NCI-H2171 (cell line): Measurements from ENCODE around the gene LCE1C.

ENCODE experiments used
- DNase-seq: peaks from one replicate; lab custom pipeline; 2025; lab: John Stamatoyannopoulos, UW

LCE1C gene, protein sequence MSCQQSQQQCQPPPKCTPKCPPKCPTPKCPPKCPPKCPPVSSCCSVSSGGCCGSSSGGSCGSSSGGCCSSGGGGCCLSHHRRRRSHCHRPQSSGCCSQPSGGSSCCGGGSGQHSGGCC

DNA sequence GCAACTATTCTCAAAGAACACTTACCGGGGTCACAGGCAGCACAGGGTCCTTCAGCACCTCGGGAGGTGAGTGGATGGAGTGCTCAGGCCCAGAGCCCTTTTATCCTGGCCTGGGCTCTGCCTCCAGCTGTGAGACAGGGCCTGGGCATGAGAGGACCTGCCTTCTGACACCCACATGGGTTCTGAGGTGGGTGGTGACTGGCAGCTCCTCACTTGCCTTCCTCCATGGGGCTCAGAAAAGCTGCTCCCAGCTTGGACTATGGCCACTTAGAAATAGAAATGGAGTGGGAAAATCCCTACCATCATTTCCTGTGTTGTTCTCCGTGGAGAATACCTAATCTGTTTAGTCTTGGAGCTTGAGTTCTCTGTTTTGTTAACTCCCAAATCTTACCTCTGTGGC, at the start of gene LCE1C:
LCE1C (minus strand) TSS at position 76 of the 400 bp plus-strand sequence. CDS start 1,173 bp downstream, outside the sequence.
- DNase-seq, result no peak

DNA sequence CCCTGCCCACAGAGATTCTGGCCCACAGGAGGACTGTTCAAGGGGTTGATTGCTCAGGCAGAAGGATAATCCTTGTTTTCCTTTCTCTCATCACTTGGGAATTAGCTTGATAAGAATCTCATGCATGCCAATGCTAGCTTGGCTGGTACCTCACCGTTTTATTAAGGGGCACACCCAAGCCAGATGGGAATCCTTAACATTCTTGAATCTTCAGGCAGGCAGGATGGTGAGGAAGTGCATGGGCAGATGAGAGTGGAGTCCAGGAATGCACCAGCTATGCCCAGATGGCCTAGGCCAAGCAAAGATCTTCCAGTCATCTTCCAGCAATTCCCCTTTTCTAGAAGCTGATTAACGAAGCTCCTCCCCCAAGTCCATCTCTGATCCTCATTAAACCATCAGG, 49.2 kb upstream of the LCE1C start:
- no peak for DNase-seq

DNA sequence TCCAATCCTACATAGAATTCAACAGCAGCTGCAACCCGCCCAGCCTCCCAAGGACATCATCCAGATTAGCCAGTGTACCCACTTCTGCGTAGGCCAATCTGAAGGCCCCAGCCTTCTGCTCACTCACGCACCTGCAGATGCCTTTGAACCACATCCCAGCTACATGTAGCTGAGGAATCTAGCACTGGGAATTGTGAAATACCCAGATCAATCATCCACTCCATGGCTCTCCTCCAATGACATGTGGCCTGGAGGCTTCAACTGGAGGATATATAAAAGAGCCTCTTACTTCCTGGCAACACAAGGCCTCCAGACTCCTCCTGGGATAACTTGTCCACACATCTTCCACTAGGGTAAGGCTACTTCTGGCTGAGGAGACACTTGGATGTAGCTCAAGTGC, 36.1 kb upstream of the LCE1C start, which contains the start of gene LCE6A:
LCE6A (plus strand) TSS at position 301 of the 400 bp plus-strand sequence. CDS start 665 bp downstream, outside the sequence.
- no peak for DNase-seq

DNA sequence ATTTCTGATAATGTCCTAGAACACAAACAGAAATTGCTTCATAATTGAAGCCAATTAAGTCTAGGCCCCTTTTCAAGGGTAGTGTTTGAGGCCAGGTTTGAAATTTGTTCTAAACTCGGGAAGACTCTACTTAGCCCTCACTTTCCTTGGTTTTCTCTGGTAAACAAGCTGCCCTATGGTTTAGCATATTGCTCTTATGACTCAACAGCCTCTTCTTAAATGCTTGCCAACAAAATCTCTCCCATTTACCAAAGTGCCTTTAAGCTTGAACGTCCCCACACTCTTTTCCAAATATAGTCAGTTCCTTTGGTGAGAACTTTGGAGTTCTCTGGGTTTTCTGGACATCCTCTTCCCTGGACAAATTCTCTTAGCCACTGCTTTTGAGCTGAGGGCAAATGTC, 30.4 kb upstream of the LCE1C start:
- DNase-seq, result no peak

DNA sequence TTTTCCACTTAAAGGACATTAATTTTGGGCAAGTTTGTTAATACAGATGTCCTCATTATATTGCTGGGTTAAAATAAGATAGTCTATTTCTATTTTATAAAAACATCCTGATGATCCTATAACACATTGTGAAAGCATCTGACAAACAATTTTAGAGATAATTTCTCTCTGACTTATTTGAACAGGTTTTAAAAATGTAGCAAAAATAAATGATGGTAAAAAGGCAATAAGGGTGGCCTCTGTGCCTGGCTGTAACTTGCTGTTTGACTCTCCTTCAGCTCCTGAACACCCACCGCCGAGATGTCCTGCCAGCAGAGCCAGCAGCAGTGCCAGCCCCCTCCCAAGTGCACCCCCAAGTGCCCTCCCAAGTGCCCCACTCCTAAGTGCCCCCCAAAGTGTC, 20.7 kb upstream of the LCE1C start, which contains the start of gene LCE1A:
LCE1A (plus strand) TSS at position 301 of the 400 bp plus-strand sequence; CDS start at position 301, 0 bp downstream.
- DNase-seq, result no peak

DNA sequence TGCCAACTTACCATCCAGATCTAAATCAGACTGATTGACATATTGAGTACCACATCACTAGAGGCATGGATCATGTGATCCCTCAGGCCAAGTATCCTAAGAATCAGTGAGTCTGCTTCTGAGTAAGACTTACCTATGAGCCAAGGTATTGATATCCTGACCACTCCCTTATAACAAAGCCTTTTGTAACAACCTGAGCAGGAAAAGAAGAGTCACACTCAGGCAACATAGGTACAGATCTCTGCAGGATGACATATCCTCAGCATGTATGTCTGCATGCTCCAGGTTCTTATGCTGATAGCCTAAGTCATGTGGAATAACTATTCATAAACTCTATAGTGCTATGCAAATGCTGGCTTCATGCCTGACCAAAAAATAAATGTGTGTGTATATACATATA, 18.5 kb upstream of the LCE1C start:
- no peak for DNase-seq

DNA sequence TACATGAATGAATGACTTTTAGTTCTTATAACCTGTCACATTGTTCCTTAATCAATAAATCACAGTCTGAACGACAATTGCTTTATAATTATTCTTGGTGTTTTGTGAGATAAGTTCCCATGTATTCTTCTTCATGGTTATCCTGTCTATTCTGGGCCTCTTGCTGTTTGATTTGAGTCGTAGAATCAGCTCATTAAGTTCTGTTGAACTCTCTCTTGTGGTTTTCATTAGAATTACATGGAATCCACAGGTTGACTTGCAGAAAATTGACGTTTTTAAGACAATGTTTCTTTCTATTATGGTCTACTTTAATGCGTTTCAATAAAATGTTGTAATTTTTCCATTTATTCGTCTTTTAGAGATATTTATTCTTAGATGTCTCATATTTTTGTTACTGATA, 16.8 kb upstream of the LCE1C start:
- DNase-seq, result no peak

DNA sequence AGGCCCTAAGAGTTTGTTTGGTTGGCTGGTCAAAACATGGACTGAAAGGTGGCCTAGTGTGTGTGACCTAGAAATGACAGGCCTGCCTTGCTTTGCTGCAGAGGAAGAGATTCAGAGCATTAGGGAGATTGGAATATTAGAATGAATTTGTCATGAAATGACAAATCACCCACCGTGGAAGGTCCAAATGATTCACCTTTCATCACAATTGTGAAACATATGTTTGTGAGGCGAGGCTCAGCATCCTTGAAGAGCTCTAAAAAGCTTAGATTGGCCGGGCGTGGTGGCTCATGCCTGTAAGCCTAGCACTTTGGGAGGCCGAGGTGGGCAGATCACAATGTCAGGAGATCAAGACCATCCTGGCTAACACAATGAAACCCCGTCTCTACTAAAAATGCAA, 10.9 kb upstream of the LCE1C start:
- DNase-seq, result no peak

DNA sequence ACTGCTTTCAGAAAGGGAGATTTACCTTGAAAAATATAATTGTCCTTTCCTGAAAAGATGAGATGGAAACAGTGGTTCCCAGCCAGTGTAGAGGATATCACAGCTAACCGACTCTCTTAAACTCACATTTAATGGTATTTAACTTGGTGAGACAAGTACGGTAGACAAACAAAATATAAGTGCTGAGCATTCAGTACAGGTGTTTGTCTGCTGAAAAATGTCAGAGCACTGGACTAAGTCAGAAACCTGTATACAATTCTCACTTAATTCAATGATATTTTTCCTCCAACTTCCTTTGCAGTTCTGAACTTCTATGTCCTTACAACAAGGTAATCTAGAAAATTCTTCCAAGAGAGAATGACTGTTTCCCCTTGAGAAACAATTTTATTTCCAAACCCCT, 5.2 kb upstream of the LCE1C start, which contains the start of gene LCE1B:
LCE1B (plus strand) TSS at position 301 of the 400 bp plus-strand sequence. CDS start 476 bp downstream, outside the sequence.
- no peak for DNase-seq

DNA sequence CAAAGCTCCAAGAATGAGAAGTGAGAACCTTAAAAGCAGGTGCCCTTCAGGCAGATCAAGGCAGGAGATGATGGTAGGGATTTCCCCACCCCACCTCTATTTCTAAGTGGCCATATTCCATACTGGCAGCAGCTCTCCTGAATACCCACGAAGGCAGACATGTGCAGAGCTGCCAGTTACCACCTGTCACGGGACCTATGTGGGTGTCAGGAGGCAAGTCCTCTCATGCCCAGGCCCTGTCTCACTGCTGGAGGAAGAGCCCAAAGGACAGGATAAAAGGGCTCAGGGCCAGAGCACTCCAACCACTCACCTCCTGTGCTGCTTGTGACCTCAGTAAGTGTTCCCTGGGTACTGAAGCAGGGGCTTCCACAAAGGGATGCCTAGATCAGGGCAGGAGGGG, 4.6 kb upstream of the LCE1C start:
- DNase-seq, result no peak

DNA sequence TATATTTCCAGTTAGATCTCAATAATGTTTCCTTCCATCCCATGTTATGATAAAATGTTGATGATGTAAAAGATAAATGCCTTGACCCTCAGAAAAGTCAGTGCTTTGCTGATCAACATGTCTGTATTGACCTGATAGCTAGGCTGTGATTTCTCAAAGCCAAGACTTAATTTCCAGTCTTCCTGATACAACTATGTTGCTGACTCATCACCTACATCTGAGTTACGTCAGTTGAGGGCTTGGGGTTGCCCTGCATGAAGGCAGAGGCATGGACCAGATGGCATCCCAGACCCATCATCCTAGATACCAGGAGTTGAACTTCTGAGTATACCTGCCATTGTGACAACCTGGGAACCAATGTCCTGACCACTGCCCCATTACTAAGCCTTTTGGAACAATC, 5.1 kb downstream of the LCE1C start:
- DNase-seq, result no peak

DNA sequence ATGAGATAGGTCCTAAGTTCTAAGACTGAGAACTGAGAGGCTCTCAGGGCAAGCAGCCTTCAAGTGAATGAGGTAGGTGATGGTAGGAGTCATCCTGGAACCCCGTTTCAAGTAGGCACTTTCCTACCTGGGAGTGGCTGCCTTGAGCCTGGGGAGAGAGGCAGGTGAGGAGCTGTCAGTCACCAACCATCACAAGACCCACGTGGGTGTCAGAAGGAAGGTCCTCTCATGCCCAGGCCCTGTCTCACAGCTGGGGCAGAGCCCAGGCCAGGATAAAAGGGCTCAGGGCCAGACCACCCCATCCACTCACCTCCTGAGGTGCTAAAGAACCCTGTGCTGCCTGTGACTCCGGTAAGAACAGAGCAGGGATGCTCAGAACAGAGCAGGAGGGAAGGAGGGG, 10.0 kb downstream of the LCE1C start, which contains the start of gene LCE1D:
LCE1D (plus strand) TSS at position 301 of the 400 bp plus-strand sequence. CDS start 1,074 bp downstream, outside the sequence.
- DNase-seq, result no peak

DNA sequence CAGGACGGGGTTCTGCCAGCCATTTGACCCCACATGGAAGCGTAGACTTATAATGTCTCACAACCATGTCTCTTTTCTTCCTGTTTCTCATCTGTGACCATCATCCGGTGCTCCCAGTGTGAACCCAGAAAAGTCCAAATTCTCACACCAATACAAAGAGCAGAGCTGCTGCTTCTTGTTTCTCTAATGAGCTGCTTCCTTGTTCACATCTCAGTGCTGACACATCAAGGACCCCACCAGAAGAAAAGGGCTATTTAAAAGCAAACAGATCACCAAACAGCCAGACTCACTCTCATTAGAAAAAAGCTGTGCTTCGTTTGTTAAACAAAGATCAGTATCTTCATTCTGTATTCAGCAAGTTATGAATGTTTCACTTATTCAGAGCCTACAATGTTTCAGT, 10.8 kb downstream of the LCE1C start:
- no peak for DNase-seq

DNA sequence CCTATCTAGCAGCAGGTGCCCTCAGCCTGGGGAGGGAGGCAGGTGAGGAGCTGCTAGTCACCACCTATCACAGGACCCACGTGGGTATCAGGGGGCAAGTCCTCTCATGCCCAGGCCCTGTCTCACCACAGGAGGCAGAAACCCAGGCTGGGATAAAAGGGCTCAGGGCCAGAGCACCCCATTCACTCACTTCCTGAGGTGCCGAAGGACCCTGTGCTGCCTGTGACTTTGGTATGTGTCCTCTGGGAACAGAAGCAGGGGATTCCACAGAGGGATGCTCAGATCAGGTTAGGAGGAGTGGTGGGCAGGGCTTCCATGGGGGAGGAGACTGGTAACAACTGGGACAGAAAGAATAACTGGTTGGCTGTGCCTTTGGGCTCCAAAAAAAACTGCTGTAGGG, 20.4 kb downstream of the LCE1C start, which contains the start of gene LCE1E:
LCE1E (plus strand) TSS at position 181 of the 400 bp plus-strand sequence. CDS start 1,043 bp downstream, outside the sequence.
- DNase-seq, result no peak

DNA sequence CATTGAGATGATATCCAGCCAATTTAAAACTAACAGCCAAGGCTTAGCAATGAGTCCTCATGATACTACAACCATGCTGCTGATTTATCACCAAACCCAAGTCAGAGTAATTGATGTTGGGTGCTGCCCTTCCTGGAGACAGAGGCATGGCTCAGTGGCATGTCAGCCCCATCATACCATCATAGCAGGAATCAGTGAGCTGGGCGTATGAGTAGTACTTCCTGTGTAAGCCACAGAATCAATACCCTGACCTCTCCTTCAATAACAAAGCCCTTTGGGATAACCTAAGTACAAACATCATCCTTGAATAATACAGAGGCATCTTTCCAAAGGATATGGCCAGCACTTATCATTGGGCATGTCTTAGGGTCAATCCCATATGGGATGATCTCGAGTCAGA, 23.4 kb downstream of the LCE1C start:
- no peak for DNase-seq

DNA sequence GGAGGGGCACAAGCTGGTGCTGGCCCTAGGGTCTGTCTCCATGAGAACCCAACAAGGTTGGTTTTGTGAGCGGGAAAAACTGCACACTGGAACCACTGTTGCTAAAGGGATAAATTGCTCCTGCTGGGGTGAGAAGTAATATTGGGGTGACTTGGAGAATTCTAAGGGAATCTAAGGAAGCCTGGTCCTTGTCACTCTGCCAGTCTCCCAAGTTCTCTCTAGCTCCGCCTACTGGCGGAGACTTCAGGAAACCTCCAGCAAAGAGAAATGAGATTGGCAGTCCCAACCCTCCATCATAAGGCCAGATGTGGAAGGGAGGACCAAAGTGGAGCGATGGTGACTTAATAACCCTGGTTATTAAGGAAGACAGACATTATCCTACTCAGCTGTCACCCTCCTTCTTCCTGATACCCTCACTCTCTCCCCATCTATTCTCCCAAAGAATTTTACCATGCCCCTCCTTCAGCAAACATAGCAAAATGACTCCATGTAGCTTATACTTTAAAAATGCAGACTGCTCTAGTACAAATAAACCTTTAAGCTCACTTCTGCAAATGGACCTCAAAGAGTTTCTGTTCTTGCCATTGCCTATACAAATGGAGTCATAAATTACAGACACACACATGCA, 28.8 kb downstream of the LCE1C start:
- DNase-seq, result peak; percentile 13

DNA sequence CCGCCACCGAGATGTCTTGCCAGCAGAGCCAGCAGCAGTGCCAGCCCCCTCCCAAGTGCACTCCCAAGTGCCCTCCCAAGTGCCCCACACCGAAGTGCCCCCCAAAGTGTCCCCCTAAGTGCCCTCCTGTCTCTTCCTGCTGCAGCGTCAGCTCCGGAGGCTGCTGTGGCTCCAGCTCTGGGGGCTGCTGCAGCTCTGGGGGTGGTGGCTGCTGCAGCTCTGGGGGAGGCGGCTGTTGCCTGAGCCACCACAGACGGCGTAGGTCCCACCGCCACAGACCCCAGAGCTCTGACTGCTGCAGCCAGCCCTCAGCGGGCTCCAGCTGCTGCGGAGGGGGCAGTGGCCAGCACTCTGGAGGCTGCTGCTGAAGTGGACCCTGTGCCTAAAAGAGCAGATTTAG, 30.1 kb downstream of the LCE1C start:
- DNase-seq, result no peak

DNA sequence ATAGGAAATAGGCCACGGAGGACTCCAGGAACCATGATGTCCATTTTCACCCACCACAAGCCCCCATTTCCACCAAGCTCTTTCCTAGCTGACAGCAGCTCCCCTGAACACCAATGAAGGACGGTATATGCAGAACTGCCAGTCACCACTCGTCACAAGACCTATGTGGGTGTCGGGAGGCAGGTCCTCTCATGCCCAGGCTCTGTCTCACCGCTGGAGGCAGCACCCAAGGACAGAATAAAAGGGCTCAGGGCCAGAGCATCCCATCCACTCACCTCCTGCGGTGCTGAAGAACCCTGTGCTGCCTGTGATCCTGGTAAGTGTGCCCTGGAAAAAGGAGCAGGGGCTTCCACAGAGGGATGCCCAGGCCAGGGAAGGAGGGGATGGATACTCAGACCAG, 31.6 kb downstream of the LCE1C start, which contains the start of gene LCE1F:
LCE1F (plus strand) TSS at position 266 of the 400 bp plus-strand sequence. CDS start 1,232 bp downstream, outside the sequence.
- DNase-seq, result no peak

DNA sequence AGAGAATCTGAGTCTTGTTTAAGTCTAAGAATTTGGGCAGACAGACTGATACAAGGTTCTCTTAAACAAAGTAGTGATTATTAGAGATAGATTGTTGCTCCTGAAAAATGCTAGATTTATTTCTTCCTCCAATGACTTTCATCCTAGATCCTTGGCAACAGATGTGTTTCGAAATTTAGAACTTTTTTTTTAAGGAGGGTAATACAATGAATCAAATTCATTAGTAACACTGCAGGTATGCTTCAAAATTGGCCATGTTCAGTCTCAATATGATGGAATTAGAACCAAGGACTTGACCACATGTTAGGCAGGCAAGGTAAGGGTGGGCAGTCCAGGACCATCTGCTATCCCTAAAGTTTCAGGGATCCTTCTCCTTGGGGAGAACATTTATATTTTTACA, 36.0 kb downstream of the LCE1C start:
- DNase-seq, result no peak

DNA sequence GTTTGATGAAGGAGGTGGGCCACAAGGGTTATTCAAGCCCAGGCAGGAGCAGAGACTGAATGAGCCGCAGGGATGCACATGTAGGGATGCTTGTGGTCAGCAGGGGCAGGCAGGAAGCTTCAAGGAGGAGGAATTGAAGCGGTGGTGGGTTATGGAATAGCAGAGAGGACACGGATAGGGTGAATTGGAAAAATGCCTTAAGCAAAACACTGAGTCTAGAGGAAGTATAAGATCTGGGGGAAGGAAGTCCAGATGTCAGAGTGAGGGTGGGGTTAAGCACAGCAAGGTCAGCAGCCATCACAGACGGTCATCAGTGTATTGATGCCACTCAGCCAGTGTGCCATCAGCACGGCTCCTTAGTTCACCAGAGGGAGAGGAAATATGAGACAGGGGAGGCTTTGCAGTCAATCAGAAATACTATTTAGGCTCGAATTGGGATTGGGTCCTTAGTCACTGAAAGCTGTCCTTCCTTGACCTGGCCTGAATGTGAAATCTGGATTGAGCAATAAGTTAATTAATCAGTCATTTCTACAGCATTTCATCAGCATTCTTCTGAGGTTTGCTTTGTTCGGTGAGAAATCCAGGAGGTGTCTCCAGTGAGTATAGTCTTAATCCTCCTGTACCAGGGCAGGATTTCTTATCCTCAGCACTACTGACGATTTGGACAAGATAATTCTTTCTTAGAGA, 37.5 kb downstream of the LCE1C start:
- DNase-seq, result no peak

DNA sequence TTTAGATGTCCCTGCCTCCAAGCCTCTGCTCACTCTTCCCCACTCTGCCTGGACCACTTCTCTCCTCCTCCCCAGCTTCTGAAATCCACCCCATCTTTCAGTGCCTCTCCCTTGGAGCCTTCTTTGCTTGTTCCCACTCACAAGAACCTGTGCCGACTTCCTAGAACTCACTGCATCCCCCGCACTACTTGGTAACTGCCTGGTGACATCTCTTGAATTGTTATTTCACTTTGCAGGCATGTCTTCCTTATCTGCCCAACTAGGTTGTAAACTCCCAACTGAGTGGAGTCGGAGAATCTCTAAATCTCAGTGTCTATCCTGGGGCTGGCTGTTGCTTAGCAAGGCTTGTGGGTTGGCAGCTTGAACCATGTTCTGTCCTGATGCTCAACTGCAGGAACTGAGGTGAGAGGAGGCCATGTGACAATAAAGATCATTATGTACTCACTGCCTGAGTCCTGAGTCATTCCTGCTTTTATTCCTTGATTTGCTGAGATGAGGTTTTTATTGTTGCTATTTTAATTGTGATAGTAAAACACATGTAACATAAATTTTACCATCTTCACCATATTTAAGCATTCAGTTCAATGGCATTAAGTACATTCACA, 44.7 kb downstream of the LCE1C start:
- DNase-seq, result no peak

DNA sequence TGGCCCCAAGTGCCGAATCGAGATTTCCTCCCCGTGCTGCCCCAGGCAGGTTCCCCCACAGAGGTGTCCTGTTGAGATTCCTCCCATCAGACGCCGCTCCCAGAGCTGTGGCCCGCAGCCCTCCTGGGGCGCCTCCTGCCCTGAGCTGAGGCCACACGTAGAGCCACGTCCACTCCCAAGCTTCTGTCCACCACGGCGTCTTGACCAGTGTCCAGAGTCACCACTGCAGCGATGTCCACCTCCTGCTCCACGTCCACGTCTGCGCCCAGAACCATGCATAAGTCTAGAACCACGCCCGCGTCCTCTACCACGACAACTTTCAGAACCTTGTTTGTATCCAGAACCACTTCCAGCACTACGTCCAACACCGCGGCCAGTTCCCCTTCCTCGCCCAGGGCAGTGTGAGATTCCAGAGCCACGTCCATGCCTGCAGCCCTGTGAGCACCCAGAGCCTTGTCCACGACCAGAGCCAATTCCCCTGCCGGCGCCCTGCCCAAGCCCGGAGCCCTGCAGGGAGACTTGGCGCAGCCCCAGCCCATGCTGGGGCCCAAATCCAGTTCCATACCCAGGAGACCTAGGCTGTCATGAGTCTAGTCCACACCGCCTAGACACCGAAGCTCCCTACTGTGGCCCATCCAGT, 45.8 kb downstream of the LCE1C start:
- no peak for DNase-seq
